Endothelial cell of hepatic sinusoid (primary cell): ENCODE data around the gene RPS4Y2.

Experiments used
- in situ Hi-C: cut with HindIII; loops from 2 replicates; pipeline ENCODE4 v1.10.0; 2017; ENCODE audit warnings: low sequenced_read_pairs

The RPS4Y2 gene

DNA sequence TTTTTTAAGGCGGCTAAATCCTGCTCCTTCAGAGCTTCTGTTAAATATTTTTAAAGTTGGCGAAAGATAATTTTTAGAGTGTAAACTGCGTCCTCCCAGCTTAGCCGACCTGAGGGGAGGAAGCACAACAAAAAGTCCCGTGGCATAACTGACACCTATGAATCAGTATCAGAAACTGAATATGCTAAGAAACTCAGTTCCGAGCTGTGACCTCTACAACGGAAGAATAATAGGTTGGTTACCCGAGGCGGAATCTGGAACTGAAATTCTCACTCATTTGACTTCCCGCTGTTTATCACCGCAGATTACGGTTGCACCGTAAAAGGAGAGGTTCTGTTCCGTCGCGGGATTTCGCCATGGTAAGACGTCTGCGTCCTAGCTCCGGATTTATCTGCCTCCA is at the start of gene RPS4Y2:
Gene RPS4Y2 (plus strand): TSS at position 301 of the 400 bp plus-strand sequence. CDS start 56 bp downstream, at position 357.
- in situ Hi-C loops: no loop called here

DNA sequence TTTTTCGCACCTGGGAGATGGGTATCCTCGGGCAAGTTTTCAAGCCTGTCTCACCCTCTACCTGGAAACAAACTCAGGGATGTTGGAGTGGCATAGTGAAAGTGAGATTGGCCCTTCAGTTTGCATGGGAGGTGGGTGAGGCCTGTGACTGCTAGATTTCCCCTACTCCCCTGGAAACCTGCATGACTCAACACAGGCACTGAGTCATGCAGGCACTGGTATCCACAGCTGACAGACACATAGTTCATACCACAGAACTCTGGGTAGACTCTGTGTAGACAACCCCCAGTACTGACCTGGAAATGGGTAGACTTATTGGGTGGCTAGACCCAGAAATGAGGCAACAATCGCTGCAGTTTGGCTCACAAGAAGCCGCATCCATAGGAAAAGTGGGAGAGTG is 41.5 kb upstream of the RPS4Y2 start:
- in situ Hi-C loops: no loop called here

DNA sequence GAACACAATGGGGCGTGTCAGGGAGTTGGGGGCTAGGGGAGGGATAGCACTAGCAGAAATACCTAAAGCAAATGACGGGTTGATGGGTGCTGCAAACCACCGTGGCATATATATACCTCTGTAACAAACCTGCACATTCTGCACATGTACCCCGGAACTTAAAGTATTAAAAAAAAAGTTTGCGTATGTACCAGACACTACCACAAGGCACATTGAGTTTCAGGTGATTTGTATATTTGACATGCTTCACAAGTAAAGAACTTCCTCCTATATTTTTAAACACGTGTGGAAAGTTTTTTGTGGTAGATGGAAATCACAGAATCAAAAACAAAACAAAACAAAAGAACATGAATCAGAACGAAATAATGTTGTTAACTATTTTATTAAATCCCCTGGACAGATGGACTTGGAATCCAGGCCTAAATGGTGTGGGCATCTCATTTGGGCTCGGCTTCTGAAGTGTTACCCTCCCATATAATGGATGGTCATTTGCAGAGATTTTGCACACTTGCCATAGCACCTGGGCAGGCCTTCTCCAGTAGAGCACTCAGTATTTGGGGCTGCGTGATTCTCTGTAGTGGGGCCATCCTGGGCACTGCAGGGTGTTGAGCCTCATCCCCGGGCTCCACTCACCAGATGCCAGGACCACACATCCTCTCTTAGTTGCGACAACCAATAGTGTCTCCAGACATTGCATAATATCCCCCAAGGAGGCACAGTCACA is 29.6 kb upstream of the RPS4Y2 start:
- in situ Hi-C loops: no loop called here

DNA sequence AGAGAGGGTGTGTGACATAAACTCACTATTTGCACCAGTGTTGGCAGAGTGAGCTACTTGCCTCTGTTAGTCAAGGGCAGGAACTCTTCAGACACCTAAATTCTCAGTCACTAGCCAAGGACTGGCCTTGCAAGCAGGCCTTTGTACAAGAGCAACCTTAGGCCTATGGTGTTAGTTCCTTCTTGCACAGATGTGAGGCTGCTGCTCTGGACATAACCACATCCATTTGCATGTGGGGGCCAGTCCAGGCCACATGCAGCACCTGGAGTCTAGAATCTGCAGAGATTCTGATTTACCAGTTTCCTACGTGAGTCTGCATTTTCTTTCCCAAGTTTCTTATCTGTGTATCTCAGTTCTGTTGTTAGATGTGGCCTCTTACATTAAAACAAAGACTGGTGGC is 20.7 kb upstream of the RPS4Y2 start:
- in situ Hi-C loops: no loop called here

DNA sequence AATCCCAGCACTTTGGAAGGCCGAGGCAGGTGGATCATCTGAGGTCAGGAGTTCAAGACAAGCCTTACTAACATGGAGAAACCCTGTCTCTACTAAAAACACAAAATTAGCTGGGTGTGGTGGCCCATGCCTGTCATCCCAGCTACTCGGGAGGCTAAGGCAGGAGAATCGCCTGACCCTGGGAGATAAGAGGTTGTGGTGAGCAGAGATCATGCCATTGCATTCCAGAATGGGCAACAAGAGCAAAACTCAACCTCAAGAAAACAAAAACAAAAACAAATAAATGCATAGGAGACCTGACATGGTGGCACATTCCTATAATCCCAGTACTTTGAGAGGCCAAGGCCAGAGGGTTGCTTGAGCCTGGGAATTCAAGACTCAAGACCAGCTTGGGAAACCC is 16.1 kb upstream of the RPS4Y2 start:
- in situ Hi-C loops: no loop called here

DNA sequence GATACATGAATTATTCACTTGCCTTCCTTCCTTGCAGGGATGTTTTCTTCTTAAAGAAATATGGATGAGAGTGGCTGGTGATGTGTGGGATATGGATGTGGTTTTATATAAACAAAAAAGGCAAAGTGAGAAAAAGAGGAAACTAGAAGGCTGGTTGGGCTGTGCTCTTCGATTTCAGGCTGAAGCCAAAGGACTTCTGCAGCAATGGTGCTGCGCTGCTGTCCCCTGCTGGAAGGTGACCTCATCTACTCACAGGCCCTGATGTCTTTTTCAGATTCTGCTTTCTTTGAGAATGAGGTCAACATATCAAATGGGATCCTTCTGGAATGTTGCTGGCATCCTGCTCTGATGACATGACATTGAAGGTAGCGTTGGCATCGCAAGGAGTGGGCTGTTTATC is 15.3 kb upstream of the RPS4Y2 start:
- in situ Hi-C loops: no loop called here

DNA sequence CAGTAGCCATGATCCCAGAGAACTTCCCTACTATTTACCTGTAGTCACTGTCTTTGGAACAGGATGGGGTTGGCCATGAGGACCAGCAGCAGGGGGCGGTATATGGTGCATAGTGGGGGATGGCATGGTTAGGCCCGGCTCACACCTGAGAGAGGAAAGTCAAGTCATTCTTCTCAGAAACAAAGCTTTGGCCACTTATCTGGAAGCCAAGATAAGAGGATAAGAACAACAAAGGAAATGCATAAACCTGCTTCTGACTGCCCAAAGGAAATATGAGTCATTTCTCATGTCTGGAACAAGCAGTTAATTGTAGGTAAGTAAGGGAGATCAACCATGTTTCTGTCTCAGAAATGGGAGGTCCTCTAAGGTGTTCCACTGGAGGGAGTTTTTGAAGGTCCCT is 10.8 kb upstream of the RPS4Y2 start:
- in situ Hi-C loops: no loop called here

DNA sequence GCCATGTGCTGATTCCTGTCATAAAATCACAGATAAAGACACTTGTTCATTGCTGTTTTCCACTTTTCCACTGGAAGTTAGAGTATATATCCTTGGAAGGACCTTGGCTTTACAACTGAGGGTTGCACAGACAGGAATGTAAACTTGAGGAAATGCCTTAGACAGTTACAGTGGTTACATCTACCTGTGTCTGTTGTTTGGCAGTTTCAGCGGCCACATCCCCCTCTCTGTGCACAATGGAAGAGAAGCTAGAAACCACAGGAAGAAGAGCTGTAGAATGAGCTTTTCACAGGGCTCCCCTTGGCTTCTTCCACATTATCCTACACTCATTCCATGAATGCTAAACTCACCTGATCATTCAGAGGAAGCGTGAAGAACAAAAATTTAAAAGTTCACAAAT is 9.0 kb upstream of the RPS4Y2 start:
- in situ Hi-C loops: no loop called here

DNA sequence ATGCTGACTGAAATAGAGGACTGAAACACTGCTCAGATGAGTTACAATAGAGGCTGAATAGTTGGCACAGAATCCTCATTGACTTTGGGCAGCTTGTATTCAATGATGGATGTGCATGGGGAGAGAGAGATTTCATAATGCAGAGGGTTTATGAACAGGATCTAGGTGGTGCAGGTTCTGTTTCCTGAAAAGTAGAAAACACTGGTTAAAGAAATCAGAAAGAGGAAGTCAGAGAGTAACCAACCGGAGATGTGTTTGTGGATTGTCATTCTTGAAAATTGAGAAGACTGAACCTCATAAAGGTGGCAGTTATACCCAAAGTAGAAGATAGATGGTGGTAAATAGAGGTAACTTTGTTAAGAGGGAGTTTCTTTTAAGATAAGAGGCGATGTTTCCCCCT is 8.0 kb downstream of the RPS4Y2 start:
- in situ Hi-C loops: no loop called here

DNA sequence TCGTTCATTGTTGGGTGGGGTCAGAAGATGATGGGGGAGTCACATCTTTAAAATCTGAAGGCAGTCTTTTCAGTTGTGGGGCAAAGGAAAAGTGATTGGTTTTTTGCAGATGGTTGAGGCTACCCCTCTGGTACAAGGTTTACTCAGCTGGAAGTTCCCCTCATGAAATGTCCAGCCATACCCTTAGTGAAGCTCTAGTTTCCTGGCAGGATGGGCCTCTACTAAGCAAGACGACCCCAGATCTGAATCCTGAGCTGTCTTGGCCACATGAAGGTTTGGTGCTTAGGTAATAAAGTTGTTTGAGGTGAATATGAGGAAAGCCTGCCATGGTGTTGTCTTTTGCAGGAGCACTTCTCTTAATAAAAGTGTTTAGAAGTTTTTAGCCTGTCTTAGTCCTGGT is 9.2 kb downstream of the RPS4Y2 start:
- in situ Hi-C loops: no loop called here

DNA sequence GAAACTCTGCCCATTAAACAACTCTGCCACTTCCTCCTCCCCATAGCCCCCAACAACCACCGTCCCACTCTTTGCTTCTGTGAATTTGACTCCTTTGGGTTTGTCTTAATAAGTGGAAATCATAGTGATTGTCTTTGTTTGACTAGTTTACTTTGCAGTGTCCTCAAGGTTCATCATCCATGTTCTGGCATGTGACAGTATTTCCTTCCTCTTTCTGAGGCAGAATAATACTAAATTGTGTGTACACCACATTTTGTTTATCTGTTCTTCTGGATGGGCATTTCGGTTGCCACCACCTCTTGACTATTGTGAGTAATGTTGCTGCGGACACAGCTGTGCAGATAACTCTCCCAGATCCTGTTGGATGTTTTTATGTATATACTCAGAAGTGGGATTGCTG is 14.8 kb downstream of the RPS4Y2 start:
- in situ Hi-C loops: no loop called here

DNA sequence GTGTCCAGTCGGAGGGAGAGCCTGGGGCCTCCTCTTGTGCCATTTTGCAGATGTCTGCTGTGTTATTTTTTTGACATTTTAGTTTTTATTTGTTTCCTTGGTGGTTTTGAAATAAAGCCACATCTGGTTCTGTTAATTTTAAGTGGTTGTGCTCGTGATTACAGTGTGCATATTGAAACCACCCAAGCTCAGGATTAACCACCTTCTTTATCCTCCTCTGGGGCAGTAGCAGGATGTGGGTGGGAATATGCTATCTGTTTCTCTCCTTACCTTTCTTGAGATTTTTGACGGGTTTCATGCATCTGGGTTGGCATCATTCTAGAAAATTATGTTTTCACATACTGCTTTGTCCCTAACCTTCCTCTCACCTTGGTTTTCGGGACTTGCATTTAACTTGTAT is 20.2 kb downstream of the RPS4Y2 start:
- in situ Hi-C loops: no loop called here

DNA sequence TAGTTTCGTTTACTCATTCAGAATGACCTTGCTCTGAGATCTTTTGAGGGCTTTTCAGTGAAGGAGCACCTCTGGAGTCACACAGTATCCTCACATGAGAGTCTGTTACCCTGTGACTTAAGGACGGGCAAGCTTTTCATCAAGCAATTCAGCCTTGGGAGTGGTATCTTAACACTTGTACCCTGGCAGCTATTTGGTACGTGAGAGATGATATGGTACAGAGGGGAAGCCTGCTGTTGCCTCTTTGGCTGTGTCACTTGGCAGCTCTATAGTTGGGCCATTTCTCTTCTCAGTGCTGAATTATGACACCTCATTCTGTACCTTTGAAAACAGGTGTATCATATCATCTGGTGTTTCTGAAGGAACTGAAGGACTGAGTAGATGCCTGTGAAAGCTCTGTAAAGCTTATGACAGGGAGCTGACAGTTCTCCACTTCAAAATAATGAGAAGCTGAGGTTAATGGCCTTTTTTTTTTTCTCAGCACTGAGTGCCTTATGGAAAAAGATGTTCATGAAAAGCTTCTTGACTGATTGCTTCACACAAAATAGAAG is 24.3 kb downstream of the RPS4Y2 start:
- in situ Hi-C loops: no loop called here

DNA sequence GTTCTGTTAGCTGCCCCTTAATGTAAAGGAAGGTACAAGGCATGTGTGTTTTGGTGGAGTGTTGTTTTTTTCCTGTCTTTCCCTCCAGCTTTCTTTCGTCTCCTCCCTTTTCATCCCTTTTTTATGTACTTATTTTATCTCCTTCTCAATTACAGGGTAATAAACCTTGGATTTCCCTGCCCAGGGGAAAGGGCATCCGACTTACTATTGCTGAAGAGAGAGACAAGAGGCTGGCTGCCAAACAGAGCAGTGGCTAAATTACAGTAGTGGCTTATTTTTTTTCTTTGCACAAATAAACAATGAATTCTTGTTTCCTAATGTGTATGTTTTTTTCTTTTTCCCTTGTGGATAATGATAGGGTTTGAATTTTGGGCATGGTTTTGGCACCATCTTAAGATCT is 24.9 kb downstream of the RPS4Y2 start:
- in situ Hi-C loops: no loop called here

DNA sequence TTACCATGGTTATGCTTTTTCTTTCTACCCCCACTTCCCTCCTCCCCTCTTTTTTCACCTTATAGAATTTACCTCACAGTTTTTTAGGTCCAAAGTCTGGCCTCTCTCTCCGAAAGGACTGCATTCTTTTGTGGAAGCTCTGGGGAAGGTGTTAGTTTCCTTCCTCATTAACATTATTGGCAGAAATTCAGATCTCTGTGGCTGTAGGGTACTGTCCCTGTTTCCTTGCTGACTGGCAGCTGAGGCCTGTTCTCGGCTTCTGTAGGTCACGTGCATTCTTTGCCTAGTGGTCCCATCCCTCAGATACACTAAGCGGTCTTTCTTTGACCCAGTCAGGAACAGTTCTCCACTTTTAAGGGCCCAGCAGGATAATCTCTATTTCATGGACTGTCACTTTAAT is 25.5 kb downstream of the RPS4Y2 start:
- in situ Hi-C loops: no loop called here

DNA sequence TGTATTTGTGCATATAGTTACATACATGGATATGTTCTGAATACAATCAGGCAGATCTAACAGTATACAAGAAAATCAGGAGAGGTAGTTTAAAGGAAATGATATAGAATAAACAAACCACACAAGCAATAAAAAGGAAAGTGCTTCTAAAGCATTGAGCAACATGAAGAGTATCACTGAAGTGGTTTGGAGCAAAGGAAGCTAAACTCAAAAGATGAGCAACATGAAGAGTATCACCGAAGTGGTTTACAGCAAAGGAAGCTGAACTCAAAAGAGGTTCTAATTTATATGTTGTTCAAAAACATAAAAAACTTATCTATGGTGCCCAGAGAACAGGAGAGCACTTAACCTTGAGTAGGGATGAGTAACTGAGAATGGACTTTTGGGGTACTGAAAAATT is 29.1 kb downstream of the RPS4Y2 start:
- in situ Hi-C loops: no loop called here

DNA sequence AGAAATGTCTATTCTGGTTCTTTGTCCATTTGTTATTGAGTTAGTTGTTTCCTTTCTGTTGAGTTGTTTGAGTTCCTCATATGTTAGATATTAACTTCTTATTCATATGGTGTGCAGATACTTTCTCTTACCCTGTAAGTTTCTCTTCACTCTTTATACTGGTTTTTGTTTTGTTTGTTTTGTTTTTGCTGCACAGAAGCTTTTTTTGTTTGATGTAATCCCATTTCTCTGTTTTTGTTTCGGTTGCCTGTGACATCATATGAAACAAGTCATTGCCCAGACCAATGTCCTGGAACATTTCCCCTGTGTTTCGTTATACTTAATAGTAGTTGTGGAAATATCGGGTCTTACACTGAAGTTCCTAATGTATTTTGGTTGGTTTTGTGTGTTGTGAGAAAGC is 31.2 kb downstream of the RPS4Y2 start:
- in situ Hi-C loops: no loop called here

DNA sequence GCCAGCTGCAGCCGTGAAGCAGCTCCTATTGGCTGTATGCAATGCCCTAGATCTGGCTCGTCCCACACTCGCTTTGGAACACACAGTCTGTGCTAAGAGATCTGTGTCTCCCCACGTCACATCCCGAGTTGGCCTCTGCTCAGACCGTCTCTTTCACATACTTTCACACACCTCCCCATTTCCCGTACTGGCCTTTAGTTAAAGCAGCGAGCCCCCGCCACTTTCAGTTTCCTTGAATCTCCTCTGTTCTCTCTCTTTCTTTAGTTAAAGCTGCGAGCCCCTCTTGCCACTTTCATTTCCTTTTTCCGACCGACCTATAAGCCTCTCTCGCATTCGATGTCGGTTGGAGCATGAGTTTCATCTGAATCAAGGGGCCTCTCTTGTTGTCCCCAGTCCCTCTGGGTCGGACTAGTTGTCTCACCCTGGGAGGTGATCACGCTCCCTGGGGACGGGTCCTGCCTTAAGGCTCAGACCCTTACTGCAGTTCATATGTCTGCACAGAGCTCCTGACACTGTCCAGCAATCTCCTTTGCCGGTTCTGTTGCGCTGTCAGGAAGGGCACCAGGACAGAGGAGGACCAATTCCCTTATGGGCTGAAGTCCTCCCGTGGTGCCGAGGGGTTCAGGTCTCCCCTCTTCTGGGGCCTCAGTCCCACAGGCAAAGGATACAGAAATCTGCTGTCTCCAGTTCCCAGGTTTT is 42.6 kb downstream of the RPS4Y2 start:
- in situ Hi-C loops: no loop called here

DNA sequence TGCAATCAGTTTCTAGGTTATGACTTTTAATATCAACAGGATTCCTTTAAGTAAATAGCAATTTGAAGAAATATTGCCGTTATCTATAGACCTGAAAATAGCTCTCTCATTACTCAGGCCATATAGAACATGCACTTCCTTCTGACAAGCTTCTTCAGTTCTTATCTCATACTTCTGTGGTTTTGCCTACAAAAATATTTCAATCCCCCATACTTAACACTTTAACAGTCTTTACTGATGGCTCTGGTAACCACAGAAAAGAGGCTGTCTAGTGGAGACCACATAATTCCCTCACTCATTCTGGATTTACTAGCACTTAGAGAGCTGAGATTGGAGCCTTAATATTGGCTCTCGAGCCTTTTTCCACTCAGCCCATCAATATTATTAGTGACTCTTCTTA is 46.8 kb downstream of the RPS4Y2 start:
- in situ Hi-C loops: no loop called here

DNA sequence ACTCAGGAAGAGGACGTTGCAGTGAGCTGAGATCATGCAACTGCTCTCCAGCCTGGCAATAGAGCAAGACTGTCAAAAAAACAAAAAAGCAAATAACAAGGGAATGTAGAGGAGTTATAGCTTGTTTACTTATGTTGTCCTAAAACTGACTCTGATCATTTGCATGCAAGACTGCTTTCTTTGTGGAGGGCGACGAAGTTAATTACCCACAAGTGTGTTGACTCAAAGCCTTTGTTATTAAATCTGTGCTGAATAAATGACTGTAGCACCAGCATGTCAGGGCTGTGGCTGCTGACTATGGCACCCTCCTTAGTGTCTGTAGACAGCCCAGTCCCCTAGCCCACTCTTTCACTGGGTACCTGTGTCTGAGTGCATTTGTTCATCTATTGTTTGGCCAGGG is 50.3 kb downstream of the RPS4Y2 start:
- in situ Hi-C loops: no loop called here

DNA sequence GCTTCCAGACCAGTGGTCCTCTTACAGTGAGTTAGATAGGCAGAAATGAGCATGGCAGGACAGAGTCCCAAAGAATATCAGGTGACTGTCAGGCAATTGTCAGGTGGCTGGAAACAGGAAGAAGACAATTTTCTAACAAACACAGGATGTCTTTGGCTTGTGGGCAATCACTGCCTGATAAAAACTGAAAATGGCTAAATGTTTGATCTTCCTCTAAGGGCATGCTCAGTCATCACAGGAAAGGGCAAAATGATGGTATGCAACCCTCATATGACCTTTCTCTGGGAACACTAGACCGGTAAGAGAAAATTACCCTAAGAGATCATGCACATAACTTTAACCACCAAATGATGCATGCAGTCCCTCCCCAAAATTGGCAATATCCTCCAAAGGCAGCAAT is 57.6 kb downstream of the RPS4Y2 start:
- in situ Hi-C loops: no loop called here

DNA sequence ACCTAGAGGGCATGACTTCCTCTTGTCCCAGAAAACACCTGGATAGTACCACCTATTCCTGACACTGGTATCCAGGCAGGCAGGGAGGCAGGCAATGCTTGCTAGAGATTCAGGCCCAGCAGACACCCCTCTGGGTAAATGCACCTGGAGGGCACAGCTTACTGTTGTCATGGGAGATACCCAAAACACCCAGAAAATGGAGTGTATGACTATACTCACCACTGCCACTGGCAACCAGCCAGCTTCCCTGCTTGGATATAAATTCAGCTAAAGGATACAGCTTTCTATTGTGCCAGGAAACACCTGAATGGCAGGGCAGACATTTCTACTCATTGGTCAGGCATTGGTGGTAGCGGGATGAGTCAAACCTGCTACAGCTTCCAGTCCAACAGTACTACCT is 58.9 kb downstream of the RPS4Y2 start:
- in situ Hi-C loops: no loop called here
